ENCODE results near the gene FLOT1. TPM values are rescaled to one million over a fixed set of nuclear protein-coding genes. Genes with fewer than 3 reads are reported as not detected.

The FLOT1 gene
- total and polyA plus RNA-seq, 2 of the 13 experiments (the other 11 are each of a cell fraction or from before 2014, with no cell fraction given) = 82.3 to 130 TPM

DNA sequence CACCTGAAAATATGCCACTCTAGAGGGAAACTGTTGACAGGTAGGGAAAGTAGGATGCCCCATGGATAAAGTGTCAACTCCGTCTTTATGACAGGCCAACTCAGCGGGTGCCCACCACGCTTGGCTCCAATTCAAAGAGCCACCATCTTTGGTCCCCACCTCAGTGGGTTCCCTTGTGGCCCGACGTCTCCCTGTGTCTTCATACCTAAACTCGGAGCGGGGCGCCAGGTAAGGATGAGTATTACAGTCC, 25.7 kb downstream of the FLOT1 start (continued):
- TF ChIP-seq, protein P1, sequence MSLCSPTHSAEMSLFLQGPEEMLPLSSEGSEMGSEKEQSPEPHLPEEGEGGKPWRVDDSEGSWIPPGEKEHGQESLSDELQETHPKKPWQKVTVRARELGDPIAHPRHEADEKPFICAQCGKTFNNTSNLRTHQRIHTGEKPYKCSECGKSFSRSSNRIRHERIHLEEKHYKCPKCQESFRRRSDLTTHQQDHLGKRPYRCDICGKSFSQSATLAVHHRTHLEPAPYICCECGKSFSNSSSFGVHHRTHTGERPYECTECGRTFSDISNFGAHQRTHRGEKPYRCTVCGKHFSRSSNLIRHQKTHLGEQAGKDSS (CRISPR knock-in tag; IDR thresholded peaks at IDR 0.05; ENCODE audit: borderline replicate concordance, low read depth) = no peak
- TF ChIP-seq IRX3 (CRISPR knock-in tag; IDR thresholded peaks at IDR 0.05; ENCODE audit: borderline replicate concordance, low read depth) (no peak), SNAI1 (CRISPR knock-in tag; IDR thresholded peaks at IDR 0.05; ENCODE audit: borderline replicate concordance) (0 out of 2 replicates have a peak, but pooled peaks have one; percentile 54), KLF11 (CRISPR knock-in tag; IDR thresholded peaks at IDR 0.05) (no peak), ZBTB7A (CRISPR knock-in tag; IDR thresholded peaks at IDR 0.05) (0 out of 2 replicates have a peak, but pooled peaks have one; percentile 44), KMT2B (CRISPR knock-in tag; IDR thresholded peaks at IDR 0.05) (no peak), ZMAT3 (CRISPR knock-in tag; conservative IDR thresholded peaks at IDR 0.05) (no peak), KLF15 (CRISPR knock-in tag; IDR thresholded peaks at IDR 0.05; ENCODE audit: borderline replicate concordance) (0 out of 2 replicates have a peak, but pooled peaks have one; percentile 38), MEIS2 (CRISPR knock-in tag; IDR thresholded peaks at IDR 0.05) (peak; percentile 45; the same call in 1 of the 2 replicates), PAWR (CRISPR knock-in tag; IDR thresholded peaks at IDR 0.05; ENCODE audit: borderline replicate concordance) (0 out of 2 replicates have a peak, but pooled peaks have one; percentile 12), ZNF232 (CRISPR knock-in tag; IDR thresholded peaks at IDR 0.05; ENCODE audit: borderline replicate concordance) (peak; percentile 36; the same call in 1 of the 2 replicates), NFKBIZ (CRISPR knock-in tag; IDR thresholded peaks at IDR 0.05) (no peak), NFYB (CRISPR knock-in tag; IDR thresholded peaks at IDR 0.05) (no peak), ISX (CRISPR knock-in tag; conservative IDR thresholded peaks at IDR 0.05) (no peak), GLI4 (CRISPR knock-in tag; IDR thresholded peaks at IDR 0.05; ENCODE audit: borderline replicate concordance) (no peak), ZNF121 (CRISPR knock-in tag; IDR thresholded peaks at IDR 0.05) (peak; percentile 43; the same call in 1 of the 2 replicates)
- TF ChIP-seq, protein P2, sequence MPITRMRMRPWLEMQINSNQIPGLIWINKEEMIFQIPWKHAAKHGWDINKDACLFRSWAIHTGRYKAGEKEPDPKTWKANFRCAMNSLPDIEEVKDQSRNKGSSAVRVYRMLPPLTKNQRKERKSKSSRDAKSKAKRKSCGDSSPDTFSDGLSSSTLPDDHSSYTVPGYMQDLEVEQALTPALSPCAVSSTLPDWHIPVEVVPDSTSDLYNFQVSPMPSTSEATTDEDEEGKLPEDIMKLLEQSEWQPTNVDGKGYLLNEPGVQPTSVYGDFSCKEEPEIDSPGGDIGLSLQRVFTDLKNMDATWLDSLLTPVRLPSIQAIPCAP (CRISPR knock-in tag; IDR thresholded peaks at IDR 0.05; ENCODE audit: low read depth) = 0 out of 2 replicates have a peak, but pooled peaks have one; percentile 17
- TF ChIP-seq, protein P3, sequence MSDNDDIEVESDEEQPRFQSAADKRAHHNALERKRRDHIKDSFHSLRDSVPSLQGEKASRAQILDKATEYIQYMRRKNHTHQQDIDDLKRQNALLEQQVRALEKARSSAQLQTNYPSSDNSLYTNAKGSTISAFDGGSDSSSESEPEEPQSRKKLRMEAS (IDR thresholded peaks at IDR 0.05) = no peak
- TF ChIP-seq, protein P4, sequence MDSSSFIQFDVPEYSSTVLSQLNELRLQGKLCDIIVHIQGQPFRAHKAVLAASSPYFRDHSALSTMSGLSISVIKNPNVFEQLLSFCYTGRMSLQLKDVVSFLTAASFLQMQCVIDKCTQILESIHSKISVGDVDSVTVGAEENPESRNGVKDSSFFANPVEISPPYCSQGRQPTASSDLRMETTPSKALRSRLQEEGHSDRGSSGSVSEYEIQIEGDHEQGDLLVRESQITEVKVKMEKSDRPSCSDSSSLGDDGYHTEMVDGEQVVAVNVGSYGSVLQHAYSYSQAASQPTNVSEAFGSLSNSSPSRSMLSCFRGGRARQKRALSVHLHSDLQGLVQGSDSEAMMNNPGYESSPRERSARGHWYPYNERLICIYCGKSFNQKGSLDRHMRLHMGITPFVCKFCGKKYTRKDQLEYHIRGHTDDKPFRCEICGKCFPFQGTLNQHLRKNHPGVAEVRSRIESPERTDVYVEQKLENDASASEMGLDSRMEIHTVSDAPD (CRISPR knock-in tag; IDR thresholded peaks at IDR 0.05) = no peak
- TF ChIP-seq, protein P5, sequence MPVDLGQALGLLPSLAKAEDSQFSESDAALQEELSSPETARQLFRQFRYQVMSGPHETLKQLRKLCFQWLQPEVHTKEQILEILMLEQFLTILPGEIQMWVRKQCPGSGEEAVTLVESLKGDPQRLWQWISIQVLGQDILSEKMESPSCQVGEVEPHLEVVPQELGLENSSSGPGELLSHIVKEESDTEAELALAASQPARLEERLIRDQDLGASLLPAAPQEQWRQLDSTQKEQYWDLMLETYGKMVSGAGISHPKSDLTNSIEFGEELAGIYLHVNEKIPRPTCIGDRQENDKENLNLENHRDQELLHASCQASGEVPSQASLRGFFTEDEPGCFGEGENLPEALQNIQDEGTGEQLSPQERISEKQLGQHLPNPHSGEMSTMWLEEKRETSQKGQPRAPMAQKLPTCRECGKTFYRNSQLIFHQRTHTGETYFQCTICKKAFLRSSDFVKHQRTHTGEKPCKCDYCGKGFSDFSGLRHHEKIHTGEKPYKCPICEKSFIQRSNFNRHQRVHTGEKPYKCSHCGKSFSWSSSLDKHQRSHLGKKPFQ (CRISPR knock-in tag; IDR thresholded peaks at IDR 0.05; ENCODE audit: insufficient replicate concordance) = no peak
